ENCODE measurements around the gene SLC6A8. TPM values are rescaled to one million over a fixed set of nuclear protein-coding genes. Genes with fewer than 3 reads are reported as not detected.

The SLC6A8 gene
- total RNA-seq, 1 donor from 2014 or later: 229 TPM

- intact Hi-C loops (cut with micrococcal nuclease): no loop called here
- Histone ChIP-seq H3K9me3 (replicated peaks) (no peaks in the 10 kb centered on the region), H3K4me1 (peaks cover 8% of the 10 kb centered on the region), H3K36me3 (no peaks in the 10 kb centered on the region), H3K27ac (replicated peaks) (no peak overlapping the region), H3K27me3 (ENCODE audit: low read depth) (peaks cover 64% of the 10 kb centered on the region), H3K4me3 (peak overlapping the region; percentile 46)
- DNase-seq: no peak
- TF ChIP-seq CTCF (IDR thresholded peaks at IDR 0.05; ENCODE audit: borderline replicate concordance): no peak
Measured at GRCh38 chrX:153647461-153648357, 40.0 kb upstream of the SLC6A8 start.

DNA sequence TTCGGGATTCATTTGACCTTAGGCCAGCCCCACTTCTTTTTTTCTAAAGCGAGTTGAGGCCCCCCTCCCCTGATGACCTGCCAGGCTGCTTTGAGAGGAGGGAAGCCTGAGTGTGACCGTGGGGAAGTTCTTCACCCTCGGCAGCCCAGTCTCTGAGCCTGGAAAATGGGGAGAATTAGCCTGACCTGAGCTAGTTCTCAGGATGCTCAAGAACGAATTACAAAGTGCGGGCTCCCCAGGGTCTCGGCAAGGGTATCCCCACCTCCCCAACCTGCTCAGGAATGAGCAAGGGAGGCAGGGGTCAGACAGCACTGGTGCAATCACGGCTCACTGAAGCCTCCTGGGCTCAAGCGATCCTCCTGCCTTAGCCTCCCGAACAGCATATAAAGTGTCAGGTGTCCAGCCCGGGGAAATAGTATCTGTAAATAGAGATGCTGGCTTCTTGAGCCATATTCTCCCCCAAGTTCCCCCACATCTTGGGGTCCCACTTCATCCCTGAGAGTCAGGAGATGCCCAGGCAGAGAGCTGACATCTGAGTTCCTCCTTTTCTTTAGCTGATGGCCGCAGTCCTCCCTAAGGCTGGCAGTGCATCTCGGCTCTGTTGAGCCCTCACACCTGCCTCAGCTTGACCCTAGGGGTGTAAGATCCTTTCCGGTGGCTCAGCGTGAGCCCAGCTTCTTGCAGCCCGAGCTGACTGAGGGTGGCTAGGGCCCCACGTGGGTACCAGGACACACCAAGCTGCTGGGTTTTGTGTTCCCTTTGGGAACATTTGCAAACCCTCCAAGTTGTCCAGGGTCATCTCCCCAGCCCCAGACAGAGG lies 39.2 kb upstream of the SLC6A8 start:
- Histone ChIP-seq H3K4me1 (peaks cover 3% of the 10 kb centered on the region), H3K36me3 (no peaks in the 10 kb centered on the region), H3K27ac (replicated peaks) (no peak overlapping the region), H3K9me3 (replicated peaks) (no peaks in the 10 kb centered on the region), H3K4me3 (no peak overlapping the region), H3K27me3 (ENCODE audit: low read depth) (peaks cover 56% of the 10 kb centered on the region)
- DNase-seq: no peak
- intact Hi-C loops (cut with micrococcal nuclease): no loop called here
- TF ChIP-seq CTCF (IDR thresholded peaks at IDR 0.05; ENCODE audit: borderline replicate concordance): no peak

DNA sequence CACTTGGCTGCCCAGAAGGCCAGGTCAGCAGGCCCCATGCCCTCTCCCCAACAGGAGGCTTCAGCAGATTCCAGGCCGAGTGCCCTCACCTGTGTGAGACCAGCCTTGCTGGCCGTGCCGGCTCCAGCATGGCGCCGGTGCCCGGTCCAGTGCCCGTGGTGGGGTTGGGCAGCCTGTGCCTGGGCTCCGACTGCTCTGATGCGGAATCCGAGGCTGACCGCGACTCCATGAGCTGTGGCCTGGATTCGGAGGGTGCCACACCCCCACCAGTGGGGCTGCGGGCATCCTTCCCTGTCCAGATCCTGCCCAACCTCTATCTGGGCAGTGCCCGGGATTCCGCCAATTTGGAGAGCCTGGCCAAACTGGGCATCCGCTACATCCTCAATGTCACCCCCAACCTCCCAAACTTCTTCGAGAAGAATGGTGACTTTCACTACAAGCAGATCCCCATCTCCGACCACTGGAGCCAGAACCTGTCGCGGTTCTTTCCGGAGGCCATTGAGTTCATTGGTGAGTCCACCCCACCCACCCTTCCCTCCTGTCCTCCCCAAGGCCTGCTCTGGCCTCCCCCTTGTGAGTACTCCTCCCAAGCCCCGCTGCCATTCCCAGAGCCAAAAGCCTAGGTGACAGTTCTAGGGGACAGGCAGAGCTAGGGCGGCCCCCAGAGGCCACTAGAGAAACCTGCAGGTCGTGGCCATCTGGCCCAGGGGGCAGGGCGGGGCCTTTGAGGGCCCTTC lies 38.4 kb upstream of the SLC6A8 start:
- Histone ChIP-seq H3K27me3 (ENCODE audit: low read depth) (peaks cover 51% of the 10 kb centered on the region), H3K4me3 (no peak overlapping the region), H3K36me3 (no peaks in the 10 kb centered on the region), H3K4me1 (no peaks in the 10 kb centered on the region), H3K9me3 (replicated peaks) (no peaks in the 10 kb centered on the region), H3K27ac (replicated peaks) (no peak overlapping the region)
- intact Hi-C loops (cut with micrococcal nuclease): no loop called here
- TF ChIP-seq CTCF (IDR thresholded peaks at IDR 0.05; ENCODE audit: borderline replicate concordance): peak; percentile 49
- no peak for DNase-seq

GRCh38 chrX:153649915-153650782 lies 37.6 kb upstream of the SLC6A8 start:
- no peak overlapping the region for H3K4me3 ChIP-seq
- no peaks in the 10 kb centered on the region for H3K4me1 ChIP-seq
- no peaks in the 10 kb centered on the region for H3K36me3 ChIP-seq
- intact Hi-C loops (cut with micrococcal nuclease): no loop called here
- H3K27ac ChIP-seq (replicated peaks): no peak overlapping the region
- no peak for DNase-seq
- H3K27me3 ChIP-seq (ENCODE audit: low read depth): peaks cover 43% of the 10 kb centered on the region
- H3K9me3 ChIP-seq (replicated peaks): no peaks in the 10 kb centered on the region
- TF ChIP-seq CTCF (IDR thresholded peaks at IDR 0.05; ENCODE audit: borderline replicate concordance): no peak

All from left ventricle myocardium inferior (tissue), 1 donor.